ENCODE data around the gene SPAG9. TPM values are rescaled to one million over a fixed set of nuclear protein-coding genes. Genes with fewer than 3 reads are reported as not detected.

The SPAG9 gene
- total RNA-seq, 1 experiment from 2014 or later = 54.3 TPM

DNA sequence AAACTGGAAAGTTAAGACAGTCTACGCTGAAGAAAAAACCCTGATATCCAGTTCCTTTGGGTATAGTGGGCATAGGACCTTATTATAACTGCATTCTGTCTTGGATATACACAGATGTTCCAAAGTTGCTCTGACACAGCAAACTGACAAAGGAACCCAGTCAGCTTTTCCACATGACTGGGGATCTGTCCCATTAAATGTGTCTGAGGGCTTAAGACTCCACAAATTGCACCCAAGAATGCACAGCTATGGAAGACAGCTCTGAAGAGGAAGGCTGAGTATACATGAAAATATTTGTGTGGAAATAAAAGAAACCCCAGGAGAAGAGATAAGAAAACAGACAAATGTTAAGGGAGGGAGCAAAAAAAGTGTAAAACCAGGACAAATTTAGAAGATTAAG lies 114.1 kb downstream of the SPAG9 start:
- no peak for DNase-seq

More for the DNA sequence above, 114.1 kb downstream of the SPAG9 start:
- no peak overlapping the region for H3K56ac ChIP-seq (ENCODE audit: insufficient read length, low read depth, low read length)
- no peak overlapping the region for H2BK5ac ChIP-seq (ENCODE audit: insufficient read length, low read length)
- no peak overlapping the region for H2AK5ac ChIP-seq (ENCODE audit: insufficient read length, low read length)
- H3K14ac ChIP-seq (ENCODE audit: insufficient read depth, low read length) = no peak overlapping the region
- no peaks in the 10 kb centered on the region for H3K27me3 ChIP-seq (ENCODE audit: insufficient read depth, low read length)
- 0 out of 7 replicates have a peak overlapping the region, but pooled peaks of 1 of the 3 experiments have one; percentile 2 for H3K27ac Mint-ChIP-seq
- H2BK12ac ChIP-seq (ENCODE audit: insufficient read length, low read depth, low read length) = no peak overlapping the region
- no peak overlapping the region for H3K27ac ChIP-seq (ENCODE audit: insufficient read length, low read depth, low read length)
- no peak overlapping the region for H2BK20ac ChIP-seq (ENCODE audit: low read depth, low read length, poor library complexity, severe bottlenecking)
- no peaks in the 10 kb centered on the region for H3K9me3 Mint-ChIP-seq
- no peak overlapping the region for H3K4me2 ChIP-seq (ENCODE audit: insufficient read depth, insufficient read length, low read length)
- H3K4ac ChIP-seq (ENCODE audit: low read depth, low read length) = no peak overlapping the region
- no peak overlapping the region for H3K23ac ChIP-seq (ENCODE audit: insufficient read length, low read depth, low read length)
- H4K20me1 ChIP-seq (ENCODE audit: control insufficient read depth, insufficient read depth, insufficient read length) = no peaks in the 10 kb centered on the region
- H2BK15ac ChIP-seq (ENCODE audit: low read depth, low read length) = no peak overlapping the region
- H4K5ac ChIP-seq (ENCODE audit: insufficient read length, low read depth, low read length) = no peak overlapping the region
- no peak overlapping the region for H3K4me3 Mint-ChIP-seq
- H3K9ac ChIP-seq (ENCODE audit: extremely low read depth, insufficient read length, low read length) = no peak overlapping the region
- no peaks in the 10 kb centered on the region for H3K4me1 ChIP-seq (ENCODE audit: insufficient read depth, low read length)
- peaks cover 5 to 22% (median 16%) of the 10 kb centered on the region in 3 experiments; a peak in 6 of 7 replicates for H3K36me3 Mint-ChIP-seq (ENCODE audit: insufficient read depth in 1 of 3, low read depth in 3 of 3)
- no peak for TF ChIP-seq CTCF (conservative IDR thresholded peaks at IDR 0.05)
- no peaks in the 10 kb centered on the region for H3K79me1 ChIP-seq (ENCODE audit: insufficient read depth, low read depth, low read length, poor library complexity, severe bottlenecking)
- H4K8ac ChIP-seq (replicated peaks; ENCODE audit: insufficient read length, low read depth, low read length) = no peak overlapping the region
- H3T11ph ChIP-seq (ENCODE audit: low read length) = no peak overlapping the region
- H3K9me3 ChIP-seq (ENCODE audit: control insufficient read depth, low read depth, low read length) = no peaks in the 10 kb centered on the region
- no peak overlapping the region for H2BK120ac ChIP-seq (ENCODE audit: low read depth, low read length, poor library complexity, severe bottlenecking)
- no peaks in the 10 kb centered on the region for H3K4me1 Mint-ChIP-seq
- no peaks in the 10 kb centered on the region for H3K27me3 Mint-ChIP-seq (ENCODE audit: low read depth)
- H3K23me2 ChIP-seq (ENCODE audit: insufficient read length, low read depth, low read length, poor library complexity, severe bottlenecking) = no peaks in the 10 kb centered on the region
- H4K91ac ChIP-seq (ENCODE audit: insufficient read length, low read depth, low read length) = no peak overlapping the region
- no peak overlapping the region for H3K18ac ChIP-seq (ENCODE audit: insufficient read length, low read depth, low read length)
- no peak overlapping the region for H2AFZ ChIP-seq (ENCODE audit: low read length)
- H3K79me2 ChIP-seq (ENCODE audit: insufficient read depth, low read length) = no peaks in the 10 kb centered on the region
- no CpG with 5 or more reads among the region's 1 CpG for WGBS (ENCODE audit: extremely low coverage, insufficient read length, low lambda C conversion rate)

Measured in H9 (cell line).